ENCODE data around the gene FBXO28. TPM values are rescaled to one million over a fixed set of nuclear protein-coding genes. Genes with fewer than 3 reads are reported as not detected.
"Not testable (repeated sequence)": the region's sequence is repeated elsewhere in the genome, so short reads cannot be mapped to it uniquely, and the experiment has no call there.

FBXO28 gene
- total RNA-seq, 3 donors from 2014 or later = 23.9 to 50.5 (median 26.2) TPM

DNA sequence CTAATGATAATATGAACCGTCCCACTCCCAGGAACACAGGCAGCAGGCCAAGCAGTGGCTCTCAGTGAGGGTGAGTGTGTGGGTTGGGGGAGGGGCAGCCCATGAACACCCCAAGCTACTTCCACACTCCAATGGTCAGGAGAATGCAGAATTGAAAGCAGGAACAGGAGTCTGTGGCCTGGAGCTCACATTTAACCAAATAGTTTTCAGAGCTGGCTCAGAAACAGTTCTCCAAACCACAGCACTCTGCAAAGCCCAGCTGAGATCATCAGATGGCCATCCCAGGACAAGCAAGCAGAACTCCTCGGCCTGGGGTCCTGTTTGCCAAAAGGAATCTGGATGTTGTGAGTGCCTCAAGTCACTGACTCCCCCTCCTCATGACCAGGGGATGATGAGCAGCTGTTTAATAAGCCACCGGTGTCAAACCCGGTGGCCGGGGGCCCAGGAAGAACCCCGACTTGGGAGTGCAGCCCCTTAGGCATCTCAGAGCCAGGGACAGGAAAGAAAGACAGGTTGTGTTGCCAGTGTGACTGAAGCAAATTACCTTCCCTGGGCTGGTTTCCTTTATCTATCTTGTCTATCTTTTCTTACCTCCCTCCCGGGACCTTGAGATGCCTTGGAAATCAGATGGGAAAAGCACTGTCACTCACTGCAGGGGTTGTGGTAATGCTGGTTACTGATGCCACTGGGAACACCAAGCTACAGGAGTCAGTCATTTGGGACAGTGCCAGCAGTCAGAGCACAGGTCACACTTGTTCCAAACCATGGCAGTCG is 89.5 kb downstream of the FBXO28 start:
- peak overlapping the region; percentile 81 to 83 for H3K27ac ChIP-seq
- H3K4me1 ChIP-seq = peaks cover 7 to 19% of the 10 kb centered on the region in 2 donors
- intact Hi-C loops (cut with DNase I; ENCODE audit: low total_unique reads) = no loop called here

GRCh38 chr1:224205438-224205840 is 91.5 kb downstream of the FBXO28 start:
- peak in 1 of 2 donors; percentile 23 for DNase-seq (ENCODE audit: low spot score in 2 of 2)
- Histone ChIP-seq H3K9me3 (no peaks in the 10 kb centered on the region), H3K27me3 (no peaks in the 10 kb centered on the region), H3K4me1 (peaks cover 7 to 17% of the 10 kb centered on the region in 2 donors), H3K36me3 (no peaks in the 10 kb centered on the region), H3K4me3 (peak overlapping the region in 1 of 3 donors; percentile 36), H3K27ac (peak overlapping the region; percentile 83 to 95)
- intact Hi-C loops (cut with DNase I; ENCODE audit: low total_unique reads) = no loop called here
- TF ChIP-seq, protein P1, sequence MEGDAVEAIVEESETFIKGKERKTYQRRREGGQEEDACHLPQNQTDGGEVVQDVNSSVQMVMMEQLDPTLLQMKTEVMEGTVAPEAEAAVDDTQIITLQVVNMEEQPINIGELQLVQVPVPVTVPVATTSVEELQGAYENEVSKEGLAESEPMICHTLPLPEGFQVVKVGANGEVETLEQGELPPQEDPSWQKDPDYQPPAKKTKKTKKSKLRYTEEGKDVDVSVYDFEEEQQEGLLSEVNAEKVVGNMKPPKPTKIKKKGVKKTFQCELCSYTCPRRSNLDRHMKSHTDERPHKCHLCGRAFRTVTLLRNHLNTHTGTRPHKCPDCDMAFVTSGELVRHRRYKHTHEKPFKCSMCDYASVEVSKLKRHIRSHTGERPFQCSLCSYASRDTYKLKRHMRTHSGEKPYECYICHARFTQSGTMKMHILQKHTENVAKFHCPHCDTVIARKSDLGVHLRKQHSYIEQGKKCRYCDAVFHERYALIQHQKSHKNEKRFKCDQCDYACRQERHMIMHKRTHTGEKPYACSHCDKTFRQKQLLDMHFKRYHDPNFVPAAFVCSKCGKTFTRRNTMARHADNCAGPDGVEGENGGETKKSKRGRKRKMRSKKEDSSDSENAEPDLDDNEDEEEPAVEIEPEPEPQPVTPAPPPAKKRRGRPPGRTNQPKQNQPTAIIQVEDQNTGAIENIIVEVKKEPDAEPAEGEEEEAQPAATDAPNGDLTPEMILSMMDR (IDR thresholded peaks at IDR 0.05) = no peak

More for the DNA sequence above, 89.5 kb downstream of the FBXO28 start:
- Histone ChIP-seq H3K36me3 (no peaks in the 10 kb centered on the region), H3K9me3 (no peaks in the 10 kb centered on the region), H3K27me3 (no peaks in the 10 kb centered on the region), H3K4me3 (no peak overlapping the region)
- DNase-seq (ENCODE audit: low spot score in 2 of 2) = peak in 1 of 2 donors; percentile 69
- no peak for TF ChIP-seq POLR2A (IDR thresholded peaks at IDR 0.05)
- TF ChIP-seq, protein P1 (IDR thresholded peaks at IDR 0.05) = no peak

- H3K9me3 ChIP-seq; DNase-seq (ENCODE audit: low spot score in 2 of 2); intact Hi-C loops (cut with DNase I; ENCODE audit: low total_unique reads); H3K36me3 ChIP-seq; H3K4me3 ChIP-seq; H3K27me3 ChIP-seq: not testable (repeated sequence)
- H3K27ac ChIP-seq = peak overlapping the region; percentile 83 to 95
- H3K4me1 ChIP-seq = peaks cover 7 to 17% of the 10 kb centered on the region in 2 donors
These were observed 92.1 kb downstream of the FBXO28 start for GRCh38 chr1:224205931-224206538.

- Histone ChIP-seq H3K36me3 (no peaks in the 10 kb centered on the region), H3K4me3 (no peak overlapping the region), H3K27me3 (no peaks in the 10 kb centered on the region), H3K4me1 (no peaks in the 10 kb centered on the region), H3K9me3 (no peaks in the 10 kb centered on the region), H3K27ac (no peak overlapping the region)
- intact Hi-C loops (cut with DNase I; ENCODE audit: low total_unique reads) = no loop called here
- TF ChIP-seq POLR2AphosphoS5 (IDR thresholded peaks at IDR 0.05) = no peak
- no peak for TF ChIP-seq POLR2A (IDR thresholded peaks at IDR 0.05)
- TF ChIP-seq, protein P1 (IDR thresholded peaks at IDR 0.05) = no peak
- DNase-seq (ENCODE audit: low spot score in 2 of 2) = no peak
These were observed 97.5 kb downstream of the FBXO28 start for GRCh38 chr1:224211206-224211962.

Other genes with a start within 250 kb of the FBXO28 start
- 10 to 100 TPM; 74.9 to 84.4 (median 81.0) TPM for gene DEGS1, start 69.1 kb downstream of the FBXO28 start, total RNA-seq
- gene NVL, start 216.1 kb downstream of the FBXO28 start, total RNA-seq = 10 to 100 TPM; 16.0 to 46.0 (median 30.8) TPM
- gene CNIH4, start 242.8 kb downstream of the FBXO28 start, total RNA-seq = 10 to 100 TPM; 42.9 to 54.1 (median 43.3) TPM

Measured in breast epithelium (tissue), 4 donors.